Activated CD4-positive, alpha-beta memory T cell treated with anti-CD3 and anti-CD28 coated beads, Interleukin-2, amount 10 ng/mL, durations not matched to agents 7 days and 5 days (primary cell): Measurements from ENCODE around the gene E2F3. TPM values are rescaled to one million over a fixed set of nuclear protein-coding genes. Genes with fewer than 3 reads are reported as not detected.

Experiments used
- total RNA-seq, 2 experiments: library from RNA; stranded (reverse); gene quantifications; one replicate each; pipeline ENCODE4 v1.2.3, GENCODE V29; 2021

Gene E2F3
- total RNA-seq, 2 experiments from 2014 or later, result 29.8 to 30.1 TPM

Other genes starting within 250 kb of the E2F3 start
- 10 to 100 TPM; 25.5 to 27.1 TPM for gene MBOAT1, start 189.4 kb upstream of the E2F3 start, total RNA-seq
- gene CDKAL1, start 132.6 kb downstream of the E2F3 start, total RNA-seq, result 10 to 100 TPM; 21.2 to 23.0 TPM